Fibroblast of skin of left quadriceps (primary cell): ENCODE measurements around the gene ATP5PO.
"Not testable (repeated sequence)": the region's sequence is repeated elsewhere in the genome, so short reads cannot be mapped to it uniquely, and the experiment has no call there.

Source experiments
- DNase-seq, 2 experiments: peaks; one replicate each; pipeline ENCODE4 v3.0.0-alpha.2; 2013; ENCODE audit warnings: low read depth in 2 of 2

Gene ATP5PO

DNA sequence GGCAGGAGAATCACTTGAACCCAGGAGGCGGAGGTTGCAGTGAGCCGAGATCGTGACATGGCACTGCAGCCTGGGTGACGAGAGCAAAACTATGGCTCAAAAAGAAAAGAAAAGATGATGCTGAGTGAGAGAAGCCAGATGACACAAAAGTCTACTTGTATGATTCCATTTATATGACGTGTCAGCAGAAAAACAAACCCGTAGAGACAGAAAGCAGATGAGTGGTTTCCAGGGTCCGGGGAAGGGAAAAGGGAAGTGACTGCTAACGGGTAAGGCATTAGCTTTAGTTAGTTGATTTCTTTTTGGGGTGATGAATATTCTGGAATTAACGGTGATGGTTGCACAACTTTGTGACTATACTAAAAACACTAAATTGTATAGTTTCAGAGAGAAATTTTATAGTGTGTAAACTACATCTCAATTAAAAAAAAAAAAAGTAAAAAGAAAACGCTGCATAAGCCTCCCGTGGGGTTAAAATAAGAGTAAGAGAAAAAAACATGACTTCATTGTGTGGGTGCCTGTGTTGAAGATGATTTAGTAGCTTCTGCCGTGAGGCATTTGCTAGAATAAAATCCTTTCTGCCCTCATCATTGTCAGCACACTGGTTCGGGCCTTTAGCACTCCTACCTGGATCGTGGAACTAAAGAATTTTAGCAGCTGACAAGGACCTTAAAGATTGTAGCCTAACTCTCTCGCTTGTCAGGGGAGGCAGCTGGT, 24.7 kb upstream of the ATP5PO start:
- DNase-seq = peak; percentile 82 to 85

DNA sequence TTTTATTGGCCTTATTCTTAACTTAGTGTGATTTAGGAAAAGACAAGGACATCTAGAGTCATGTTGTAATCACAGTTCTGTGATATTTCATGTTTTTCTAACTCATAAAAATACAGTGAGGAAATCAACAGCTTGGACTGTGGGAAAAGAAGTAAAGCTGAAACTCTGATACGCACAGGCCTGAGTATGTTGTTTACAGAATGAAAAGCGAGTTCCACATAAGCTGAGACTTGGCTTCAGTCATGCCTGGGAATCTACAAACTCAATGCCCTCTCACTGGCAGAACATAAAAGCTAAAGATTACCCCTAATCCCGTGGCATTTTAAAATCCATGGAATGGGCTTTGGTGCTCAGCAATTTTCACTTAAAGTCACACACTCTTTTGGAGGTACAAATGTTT, 23.6 kb upstream of the ATP5PO start:
- no peak for DNase-seq

DNA sequence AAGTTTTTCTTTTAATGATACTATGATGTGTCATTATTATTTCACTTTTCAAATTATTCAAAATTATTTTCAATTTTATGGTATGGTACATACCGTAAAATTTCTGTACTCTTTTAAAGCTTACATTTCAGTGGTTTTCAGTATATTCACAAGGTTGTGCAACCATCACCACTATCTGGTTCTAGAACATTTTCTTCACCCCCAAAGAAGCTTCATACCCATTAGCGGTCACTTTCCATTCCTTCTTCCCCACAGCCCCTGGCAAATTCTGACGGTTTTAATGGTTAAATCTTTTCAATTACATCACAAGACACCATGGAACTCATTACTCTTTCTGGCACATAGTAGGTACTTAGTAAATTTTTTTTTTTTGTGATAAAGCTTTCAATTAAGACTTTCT, 22.8 kb upstream of the ATP5PO start:
- no peak for DNase-seq

DNA sequence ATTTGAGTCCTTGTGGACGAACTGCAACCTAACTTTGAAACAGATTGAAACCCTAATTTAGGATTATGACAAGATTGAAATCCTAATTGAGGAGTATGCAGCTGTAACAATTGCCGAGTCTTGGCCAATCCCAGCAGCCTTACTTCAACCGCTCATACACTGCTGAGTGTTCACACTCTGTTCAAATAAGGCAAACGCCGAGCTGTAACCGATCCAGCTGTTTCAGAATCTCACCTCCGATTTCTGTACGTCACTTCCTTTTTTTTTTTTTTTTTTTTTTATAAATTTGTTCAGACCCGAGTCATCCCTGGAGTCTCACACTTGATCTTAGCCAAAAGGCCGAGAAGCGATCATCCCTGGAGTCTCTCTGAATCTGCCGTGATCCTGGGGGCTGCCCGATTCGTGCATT, 22.3 kb upstream of the ATP5PO start:
- DNase-seq = no peak

DNA sequence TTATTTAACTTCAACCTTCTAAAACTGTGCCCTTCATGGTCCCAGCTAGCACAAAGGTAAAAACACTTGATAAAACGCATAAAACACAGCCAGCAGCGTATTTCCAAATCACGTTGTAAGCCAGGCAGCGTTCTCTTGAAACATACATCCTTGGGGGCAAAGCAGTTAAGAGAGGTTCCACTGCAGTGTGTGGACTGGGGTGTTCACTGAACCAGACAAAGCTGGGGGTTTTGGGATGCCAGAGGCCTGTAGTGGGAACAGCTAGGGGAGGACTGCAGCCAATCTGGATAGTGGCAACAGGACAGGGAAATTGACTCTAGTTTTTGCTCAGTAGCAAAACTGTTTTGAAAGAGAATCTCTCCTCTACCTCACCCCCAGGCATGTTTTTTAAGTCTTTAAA, 21.5 kb upstream of the ATP5PO start:
- DNase-seq = no peak

DNA sequence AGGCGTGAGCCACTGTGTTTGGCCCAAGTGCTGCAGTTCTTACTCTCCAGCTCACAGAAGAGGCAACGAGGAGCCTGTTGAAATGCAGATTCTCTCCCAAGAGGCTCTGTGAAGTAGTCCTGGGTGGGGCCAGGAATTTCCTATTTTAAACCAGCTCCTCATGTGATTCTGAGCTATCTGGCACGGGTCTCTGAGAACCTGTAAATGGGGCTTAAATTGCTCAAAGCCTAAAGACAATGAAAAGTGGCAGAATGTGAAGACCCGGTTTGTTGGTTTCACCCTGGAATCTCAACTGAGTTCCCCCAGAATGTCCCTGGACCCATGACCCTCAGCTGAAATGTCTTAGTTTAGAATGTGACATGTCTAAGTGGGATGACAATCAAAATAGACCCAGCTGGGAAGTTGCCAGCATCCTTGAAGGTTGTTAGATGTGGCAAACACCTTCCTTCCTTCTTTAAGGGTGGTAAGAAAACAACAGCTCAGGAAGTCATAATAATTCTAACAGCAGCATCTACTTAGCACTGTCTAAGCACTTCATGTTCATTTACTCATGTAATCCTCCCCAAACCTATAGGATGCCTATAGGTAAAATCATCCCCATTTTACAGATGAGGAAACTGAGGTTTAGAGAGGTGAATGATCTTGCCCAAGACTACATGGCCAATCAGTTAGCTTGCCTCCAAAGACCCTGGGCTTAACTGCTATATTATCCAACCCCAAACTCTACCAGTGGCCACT, 20.9 kb upstream of the ATP5PO start:
- no peak for DNase-seq

DNA sequence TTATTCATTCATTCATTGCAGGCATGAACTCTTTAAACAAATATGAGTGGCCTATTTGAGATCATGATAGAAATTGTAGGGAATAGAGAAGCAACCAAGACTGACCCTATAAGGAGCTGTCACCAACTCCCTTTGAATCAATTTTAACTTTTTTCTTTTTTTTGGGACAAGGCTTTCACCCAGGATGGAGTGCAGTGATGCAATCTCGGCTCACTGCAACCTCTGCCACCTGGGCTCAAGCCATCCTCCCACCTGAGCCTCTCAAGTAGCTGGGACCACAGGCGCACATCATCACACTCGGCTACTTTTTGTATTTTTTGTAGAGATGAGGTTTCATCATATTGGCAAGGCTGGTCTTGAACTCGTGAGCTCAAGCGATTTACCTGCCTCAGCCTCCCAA, 17.1 kb upstream of the ATP5PO start:
- DNase-seq = no peak

DNA sequence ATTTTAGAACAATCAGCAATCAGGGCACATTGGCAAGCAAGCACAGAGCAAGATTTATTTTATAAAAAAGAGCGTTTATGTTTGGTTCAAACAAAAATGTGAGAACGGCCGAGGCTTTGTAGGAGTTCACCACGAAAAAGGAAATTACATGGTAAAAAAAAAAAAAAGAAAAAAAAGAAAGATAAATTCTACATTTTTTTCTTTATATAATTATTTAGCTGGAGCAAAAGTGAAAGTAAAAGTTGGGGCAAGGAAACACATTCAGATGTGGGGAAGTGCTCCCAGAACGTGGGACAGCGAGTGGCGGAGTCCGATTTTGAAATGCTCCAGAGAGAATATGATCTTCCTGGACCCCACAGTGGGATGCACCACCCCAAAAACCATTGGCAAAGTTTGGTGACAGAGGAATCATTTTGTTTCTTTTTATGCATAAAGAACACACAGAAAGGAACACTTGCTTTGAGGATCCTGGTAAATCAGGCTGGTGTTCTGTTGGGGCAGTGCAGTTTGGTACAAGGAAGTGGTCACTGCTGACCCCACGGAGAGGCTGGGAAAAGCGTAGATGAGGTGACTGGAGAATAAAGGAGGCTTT, 16.3 kb upstream of the ATP5PO start:
- DNase-seq = no peak

DNA sequence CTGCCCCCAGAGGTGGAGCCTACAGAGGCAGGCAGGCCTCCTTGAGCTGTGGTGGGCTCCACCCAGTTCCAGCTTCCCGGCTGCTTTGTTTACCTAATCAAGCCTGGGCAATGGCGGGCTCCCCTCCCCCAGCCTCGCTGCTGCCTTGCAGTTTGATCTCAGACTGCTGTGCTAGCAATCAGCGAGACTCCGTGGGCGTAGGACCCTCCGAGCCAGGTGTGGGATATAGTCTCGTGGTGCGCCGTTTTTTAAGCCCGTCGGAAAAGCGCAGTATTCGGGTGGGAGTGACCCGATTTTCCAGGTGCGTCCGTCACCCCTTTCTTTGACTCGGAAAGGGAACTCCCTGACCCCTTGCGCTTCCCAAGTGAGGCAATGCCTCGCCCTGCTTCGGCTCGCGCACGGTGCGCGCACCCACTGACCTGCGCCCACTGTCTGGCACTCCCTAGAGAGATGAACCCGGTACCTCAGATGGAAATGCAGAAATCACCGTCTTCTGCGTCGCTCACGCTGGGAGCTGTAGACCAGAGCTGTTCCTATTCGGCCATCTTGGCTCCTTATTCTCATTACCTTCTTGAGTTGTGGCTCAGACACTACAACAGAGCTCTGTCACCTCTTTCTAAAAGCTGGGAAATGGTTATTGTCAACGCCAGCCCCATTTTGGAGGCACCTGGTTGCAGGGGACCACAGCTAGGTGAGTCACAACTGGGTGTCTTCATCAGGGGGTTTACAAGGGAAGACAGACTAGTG, 15.6 kb upstream of the ATP5PO start:
- DNase-seq = not testable (repeated sequence)

DNA sequence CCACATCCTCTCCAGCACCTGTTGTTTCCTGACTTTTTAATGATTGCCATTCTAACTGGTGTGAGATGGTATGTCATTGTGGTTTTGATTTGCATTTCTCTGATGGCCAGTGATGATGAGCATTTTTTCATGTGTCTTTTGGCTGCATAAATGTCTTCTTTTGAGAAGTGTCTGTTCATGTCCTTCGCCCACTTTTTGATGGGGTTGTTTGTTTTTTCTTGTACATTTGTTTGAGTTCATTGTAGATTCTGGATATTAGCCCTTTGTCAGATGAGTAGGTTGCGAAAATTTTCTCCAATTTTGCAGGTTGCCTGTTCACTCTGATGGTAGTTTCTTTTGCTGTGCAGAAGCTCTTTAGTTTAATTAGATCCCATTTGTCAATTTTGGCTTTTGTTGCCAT, 10.6 kb upstream of the ATP5PO start:
- DNase-seq = not testable (repeated sequence)

DNA sequence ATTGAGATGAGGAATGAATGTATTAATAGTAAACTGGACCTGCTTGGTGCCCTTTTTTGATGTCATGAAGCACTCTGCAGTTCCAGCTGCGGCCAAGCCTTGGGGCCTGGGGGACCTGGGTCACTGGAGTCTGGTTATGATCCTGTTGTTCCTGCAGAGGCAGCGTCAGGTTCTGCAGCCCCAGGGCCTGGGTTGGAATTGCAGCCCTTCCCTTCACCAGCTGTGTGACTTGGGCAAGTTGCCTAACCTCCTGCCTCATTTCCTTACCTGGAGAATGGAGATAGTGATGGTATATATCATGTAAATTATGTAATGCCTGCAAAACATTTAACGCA, 9.1 kb upstream of the ATP5PO start:
- no peak for DNase-seq

DNA sequence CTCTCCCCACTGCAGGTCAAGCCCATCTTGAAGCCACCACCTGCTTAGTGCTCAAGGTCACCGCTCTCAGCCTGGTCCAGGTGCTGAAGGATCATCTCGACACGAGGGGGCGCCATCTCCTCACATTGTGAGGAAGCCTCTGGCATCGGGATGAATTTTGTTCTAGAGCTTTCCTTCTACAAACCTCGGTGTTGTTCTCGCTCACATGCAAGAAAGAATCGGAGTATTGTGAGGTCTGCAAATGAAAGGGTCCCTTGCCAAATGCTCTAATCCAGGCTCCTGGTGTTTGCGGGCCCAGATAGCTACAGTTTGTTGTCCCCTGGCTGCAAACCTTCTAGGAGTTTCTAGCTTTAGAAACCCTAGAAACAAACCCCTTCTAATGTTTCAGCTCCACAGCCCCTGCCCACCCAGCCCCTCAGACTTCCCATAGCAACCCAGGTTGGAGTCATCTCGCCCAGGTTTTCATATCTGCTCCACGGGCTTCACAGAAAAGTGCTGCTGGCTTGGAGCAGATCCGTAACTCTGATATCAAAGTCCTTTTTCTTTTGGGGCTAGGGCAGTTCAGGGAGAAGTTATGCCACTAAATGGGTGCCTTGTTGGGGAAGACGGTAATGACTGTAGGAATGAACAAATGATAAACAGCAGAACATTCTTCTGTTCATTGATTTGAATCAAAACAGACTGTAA, 8.6 kb upstream of the ATP5PO start:
- DNase-seq = peak; percentile 49 to 58

DNA sequence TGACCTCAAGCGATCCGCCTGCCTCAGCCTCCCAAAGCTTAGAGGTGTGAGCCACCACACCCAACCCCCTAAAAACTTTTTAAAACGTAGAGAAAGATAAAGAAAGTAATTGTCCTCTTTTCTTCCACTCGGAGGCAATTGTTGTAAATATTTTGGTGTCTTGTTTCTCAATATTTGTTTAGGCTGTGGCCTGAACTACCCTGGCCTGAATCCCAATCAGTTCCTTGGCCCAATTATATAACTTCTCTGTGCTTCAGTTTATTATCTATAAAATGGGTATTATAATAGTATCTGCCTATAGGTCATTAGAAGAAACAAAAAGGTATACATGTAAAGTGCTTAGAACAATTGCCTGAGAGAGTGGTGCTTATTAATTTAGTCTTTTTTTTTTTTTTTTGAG, 1.8 kb upstream of the ATP5PO start:
- DNase-seq = no peak

DNA sequence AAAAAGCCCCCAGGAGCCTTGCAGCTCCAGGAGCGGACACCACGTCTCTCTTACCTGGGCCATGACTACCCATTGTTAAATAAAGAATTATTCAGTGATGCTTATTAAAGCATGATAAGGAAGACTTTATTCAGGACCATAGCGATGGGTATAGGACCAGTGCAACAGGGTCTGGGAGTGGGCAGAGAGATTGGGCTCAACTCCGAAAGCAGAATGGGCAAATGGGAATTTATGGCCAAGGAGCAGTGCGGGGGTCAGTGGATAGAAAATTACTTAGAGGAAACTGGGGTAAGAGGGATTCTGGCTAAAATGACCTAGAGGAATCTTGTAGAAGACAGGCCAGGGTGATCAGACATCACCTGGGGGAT, 580 bp upstream of the ATP5PO start:
- DNase-seq = no peak

DNA sequence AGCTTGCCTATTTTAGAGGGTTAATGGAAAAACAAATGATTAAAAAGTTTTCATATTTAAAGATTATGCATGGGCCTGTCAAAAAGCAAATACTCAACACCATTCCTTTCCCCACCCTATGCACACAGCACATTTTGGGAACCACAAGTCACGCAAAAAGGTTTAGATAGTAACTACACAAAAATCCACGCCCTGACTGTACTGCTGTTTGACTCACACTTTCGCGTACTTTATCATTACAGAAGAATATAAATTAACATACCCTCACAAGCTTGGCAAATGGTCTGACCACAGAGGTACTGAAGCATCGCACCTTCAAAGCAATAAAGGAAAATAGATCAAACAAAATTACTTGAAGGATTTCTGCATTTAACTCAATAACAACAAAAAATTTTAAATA, 1.4 kb downstream of the ATP5PO start:
- DNase-seq = no peak

DNA sequence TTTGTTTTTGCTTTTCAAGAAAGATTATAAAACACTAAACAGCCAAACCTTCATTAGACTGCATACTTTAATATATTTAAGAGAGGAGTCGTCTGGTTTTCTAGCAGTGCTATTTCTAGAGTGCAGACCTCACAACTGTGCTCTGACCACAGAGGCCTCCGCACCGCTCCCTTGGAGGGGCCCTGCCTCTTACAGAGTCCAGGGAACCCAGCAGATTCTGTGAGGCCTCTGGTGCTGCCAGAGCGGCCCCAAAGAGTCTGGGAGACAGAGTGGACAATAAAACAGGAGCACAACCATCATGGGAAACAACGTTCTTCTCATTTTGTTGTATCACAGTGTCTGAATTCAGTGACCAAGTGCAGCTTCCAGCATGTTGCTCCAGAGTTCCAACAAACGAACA, 5.8 kb downstream of the ATP5PO start:
- no peak for DNase-seq

DNA sequence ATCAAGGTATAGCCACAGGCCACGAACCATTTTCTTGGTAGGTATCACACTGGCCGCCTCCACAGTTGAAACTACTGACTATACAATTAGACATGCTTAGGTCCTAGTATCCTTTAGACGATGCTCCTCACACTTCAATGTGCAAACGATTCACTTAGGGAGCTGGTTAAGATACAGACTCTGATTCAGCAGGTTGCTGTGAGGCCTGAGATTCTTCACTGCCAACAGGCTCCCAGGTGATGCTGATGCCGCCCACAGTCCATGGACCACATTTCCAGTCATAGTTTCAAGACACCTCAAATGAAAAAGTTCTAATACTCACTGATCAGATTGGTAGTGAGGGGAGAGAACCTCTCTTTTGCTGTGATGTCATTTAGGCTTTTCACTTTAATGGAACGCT, 6.8 kb downstream of the ATP5PO start:
- DNase-seq = no peak

DNA sequence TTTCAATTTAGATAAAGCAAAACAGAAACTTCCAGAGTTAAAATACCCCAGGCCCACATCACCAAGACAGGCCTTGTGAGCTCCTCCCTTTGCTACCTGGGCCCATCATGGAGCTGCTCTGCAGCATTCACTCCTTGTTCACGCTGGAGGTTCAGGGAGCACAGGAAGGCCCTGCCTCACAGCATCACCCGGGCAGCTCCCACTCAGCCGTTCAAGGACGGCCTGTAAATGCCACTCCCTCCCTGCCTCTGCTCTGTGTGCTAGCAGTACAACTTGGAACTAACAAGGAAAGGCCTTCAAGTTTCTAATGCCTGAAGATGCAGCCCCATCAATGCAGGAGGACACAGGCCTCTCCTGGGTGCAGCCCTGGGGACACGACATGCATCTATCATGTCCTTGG, 11.6 kb downstream of the ATP5PO start:
- DNase-seq = no peak

DNA sequence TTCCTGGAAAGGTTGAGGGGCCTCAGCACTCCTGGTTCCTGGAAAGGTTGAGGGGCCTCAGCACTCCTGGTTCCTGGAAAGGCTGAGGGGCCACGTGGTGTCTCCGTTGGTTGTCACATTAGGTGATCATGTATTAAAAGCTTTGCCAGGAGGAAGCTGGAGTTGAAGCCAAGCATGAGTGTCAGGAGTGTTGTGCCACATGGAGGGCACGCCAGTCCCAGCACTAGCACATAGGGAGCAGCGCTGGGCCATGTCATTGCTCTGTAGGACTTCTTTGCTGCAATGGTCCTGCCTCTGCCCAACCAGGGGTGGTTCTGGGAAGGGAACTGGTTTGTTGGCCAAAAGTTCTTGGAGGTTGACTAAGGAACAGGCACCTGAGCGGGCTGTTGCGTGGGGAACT, 13.3 kb downstream of the ATP5PO start:
- DNase-seq = no peak

DNA sequence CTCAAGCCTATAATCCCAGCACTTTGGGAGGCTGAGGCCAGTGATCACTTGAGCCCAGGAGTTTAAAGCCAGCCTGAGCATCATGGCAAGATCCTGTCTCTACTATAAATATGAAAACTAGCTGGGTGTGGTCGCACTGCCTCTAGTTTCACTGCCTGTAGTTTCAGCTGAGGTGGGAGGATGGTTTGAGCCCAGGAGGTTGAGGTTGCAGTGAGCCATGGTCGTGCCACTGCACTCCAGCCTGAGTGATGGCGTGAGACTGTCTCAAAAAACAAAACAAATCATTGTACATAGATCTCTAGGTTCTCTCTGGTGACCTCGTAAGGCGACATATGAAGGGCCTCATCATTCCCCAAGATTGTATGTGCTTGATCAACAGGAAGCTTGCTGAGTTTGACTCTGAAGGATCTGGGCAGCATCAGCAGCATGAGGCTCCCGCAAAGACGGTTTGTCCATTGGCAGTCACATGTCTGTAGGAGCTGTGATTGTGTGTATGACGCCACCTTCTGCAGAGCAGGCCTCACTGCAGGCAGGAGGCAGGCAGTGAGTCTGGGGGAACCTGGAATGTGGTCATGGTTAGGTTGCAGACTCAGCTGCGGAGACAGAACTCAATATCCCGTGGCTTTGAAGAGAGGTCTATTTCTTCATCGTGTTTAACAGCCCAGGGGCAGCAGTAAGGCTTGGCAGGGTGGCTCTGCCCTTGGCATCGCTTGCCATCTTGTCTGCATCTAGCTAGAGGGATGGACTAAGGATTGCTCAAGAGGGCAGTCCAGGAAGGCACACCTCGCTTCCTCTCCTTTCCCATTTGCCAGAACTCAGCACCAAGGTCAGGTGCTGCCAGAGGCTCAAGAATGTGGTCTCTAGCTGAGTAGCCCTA, 14.0 kb downstream of the ATP5PO start:
- peak; percentile 35 to 38 for DNase-seq

DNA sequence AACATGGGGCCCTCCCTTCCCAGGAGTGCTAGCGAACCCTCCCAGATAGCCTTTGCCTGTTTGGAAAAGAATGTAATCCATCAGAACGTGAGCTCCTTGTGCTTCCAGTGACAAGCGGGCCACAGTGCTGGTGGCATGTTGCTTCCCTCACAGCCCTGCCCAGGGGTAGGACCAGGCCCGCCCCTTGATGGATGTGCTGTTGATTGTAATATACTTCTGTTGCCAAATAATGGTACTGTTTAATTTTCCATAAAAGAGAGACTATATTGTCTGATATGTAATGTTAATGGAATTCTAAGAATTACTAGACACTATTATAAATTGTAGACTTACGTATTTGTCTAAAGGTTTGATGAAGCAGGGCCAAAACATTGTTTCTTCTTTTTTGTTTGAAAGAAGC, 16.4 kb downstream of the ATP5PO start:
- DNase-seq = no peak
